HPDE6-E6E7 (cell line): ENCODE measurements around the gene TREM2.
"Not testable (repeated sequence)": the region's sequence is repeated elsewhere in the genome, so short reads cannot be mapped to it uniquely, and the experiment has no call there.

Source experiments
- DNase-seq: peaks from one replicate; pipeline ENCODE4 v3.0.0; 2011; ENCODE audit warnings: missing footprints; ENCODE audit errors: extremely low spot score

TREM2 gene

DNA sequence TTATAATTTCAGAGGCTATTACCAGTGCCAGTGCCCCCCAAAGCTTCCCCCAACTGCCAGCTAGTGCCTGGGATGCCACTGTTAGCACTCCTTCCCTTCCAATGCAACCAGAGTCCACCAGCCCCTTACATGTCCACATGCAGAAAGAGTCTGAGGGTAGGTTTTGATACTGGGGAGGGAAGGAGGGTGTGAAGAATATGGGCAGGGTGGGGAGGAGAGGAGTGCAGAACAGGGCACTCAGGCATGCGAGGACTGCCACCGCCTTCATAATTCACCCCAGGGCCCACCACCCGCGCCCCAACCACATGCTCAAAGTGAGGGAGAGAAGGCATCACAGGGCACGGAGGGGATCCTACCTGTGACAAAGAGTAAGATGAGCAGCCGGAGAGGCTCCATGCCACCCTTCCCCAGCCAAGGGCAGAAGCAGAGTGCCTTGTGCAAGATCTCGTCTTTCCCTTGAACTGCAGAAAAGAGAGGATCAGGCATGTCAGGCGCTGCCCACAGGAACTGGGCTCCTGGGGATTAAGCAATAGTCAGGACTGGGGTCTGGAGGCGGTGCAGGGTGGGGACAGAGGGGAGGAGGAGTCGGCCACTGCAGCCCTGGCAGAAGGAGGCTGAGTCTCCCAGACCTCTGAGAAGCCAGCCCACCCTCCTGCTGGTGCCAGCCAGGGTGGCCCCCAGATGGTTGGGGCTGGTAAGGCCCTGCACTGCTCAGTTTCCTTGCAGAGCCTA, at the start of gene TREM2:
Gene TREM2 (minus strand): TSS at position 430 of the 732 bp plus-strand sequence. CDS start 34 bp downstream, at position 396.
- no peak for DNase-seq

DNA sequence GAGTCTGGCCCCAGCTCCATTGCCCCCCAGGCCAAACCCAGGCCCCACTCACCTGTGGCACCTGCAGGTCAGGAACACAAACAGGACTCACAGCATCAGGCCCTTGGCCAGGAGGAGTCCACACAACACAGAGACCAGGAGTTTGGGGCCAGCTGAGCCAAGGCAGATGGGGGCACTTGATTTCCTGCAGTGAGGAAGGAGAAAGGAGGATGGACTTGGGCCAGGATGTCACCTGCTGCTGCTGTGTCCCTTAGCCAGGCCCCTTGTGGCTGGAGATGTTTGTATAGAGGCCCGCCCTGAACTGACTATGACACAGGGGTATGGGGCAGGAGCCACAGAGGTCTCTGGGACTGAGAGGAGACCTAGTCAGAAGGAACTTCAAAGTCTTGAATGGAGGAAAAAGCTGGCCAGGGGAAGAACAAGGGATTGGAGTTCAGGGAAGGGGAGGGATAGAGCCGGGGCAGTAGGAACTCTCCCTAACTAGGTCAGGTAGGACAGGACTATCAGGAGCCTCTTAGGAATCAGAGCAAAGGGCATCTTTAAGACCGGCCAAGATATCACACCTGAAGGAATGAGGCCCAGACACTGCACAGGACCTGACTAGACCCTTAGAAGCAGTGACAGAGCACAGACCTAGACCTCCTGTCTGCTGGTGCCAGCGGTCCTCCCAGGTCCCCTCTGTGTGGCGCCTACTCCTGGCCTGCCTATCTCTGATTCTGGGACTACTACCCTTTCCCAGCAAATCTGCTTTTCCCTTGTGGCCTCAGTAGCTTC, 46.8 kb upstream of the TREM2 start:
- DNase-seq: no peak

DNA sequence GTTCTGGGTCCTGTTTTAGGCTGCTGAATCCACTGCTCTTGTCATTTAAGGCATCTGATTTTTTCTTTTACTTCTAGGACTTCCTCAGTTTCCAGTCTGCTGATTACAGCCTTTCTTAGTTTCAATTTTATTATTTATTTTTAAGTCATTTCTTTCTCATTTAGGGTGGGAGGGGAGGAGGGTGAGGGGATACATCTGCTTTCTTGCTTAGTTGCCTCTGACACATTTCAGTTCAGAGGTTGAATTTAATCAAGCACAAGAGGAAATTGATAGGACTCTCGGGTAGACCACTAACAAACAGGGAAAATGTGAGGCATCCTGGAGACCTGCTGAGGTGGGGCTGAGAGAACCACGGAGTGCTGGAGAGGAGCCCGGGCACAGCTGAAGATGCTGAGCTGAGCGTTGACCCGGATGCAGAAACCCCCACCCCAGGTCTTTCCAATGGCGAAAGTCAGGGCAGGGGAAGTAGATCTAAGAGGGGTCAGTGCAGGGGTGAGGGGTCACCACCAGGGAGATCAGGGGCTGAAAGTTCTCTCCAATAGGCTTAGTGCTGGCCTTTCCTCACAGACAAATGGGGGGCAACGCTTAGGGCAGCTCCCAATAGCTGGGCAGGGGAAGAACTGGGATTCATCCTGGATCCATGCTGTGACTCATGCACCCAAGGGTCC, 45.7 kb upstream of the TREM2 start:
- no peak for DNase-seq

- no peak for DNase-seq
Observed at GRCh38 chr6:41204156-41204555, 41.2 kb upstream of the TREM2 start.

DNA sequence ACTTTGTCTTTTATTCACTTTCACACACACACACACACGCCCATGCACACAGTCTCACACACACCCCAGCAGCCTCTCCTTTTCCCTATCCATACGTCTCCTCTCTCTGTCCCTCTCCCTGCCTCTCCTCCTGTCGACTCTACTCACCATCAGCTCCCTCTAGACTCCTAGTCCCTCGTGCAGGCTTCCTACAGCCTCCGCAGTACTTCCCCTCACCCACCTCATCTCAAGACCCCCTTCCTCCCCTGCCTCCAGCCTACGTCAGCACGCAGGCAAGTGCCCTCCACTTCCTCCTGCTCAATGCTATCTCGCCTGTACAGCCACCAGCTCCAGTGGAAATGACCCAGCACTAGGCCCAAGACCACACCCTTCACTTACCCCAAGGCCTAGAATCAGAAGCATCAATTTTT, 38.9 kb upstream of the TREM2 start:
- no peak for DNase-seq

DNA sequence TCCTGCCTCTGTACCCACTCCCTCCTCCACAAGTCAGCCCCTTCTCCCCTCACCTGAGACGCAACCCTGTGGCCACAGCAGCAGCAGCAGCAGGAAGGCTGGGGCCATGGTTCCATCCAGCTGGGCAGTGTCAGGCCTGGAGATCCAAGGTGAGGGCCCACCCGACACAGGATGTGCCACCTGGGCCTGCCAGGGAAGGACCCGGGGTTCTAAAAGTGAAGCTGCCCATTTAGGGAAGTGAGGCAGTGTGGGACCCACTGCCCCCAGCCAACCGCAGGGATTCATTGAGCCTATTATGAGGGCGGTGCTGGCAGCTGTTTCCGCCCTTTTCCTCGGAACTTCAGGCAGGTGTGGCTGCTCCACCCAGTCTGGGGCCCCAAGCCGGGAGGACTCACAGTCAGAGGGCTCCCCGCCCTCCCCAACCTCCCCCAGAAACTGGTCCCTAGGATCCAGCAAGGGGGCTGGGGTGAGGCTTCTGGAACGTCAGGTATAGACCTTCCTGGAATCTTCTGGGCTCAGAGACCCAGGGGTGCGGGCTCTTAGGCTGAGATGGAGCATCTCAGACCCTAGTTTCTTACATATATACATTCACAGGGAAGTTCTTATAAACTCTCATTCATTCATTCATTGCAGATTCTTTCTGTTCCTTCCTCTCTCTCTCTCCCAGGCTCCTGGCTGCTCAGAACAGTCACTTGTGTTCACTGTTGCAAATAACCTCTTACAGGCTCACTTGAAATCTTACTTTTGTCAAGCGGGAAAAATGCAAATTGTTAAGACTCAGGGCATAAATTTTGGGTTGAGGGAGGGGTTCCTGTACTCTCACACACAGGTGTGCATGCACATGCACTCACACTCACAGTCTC, 38.2 kb upstream of the TREM2 start, which contains the start of gene TREML2:
Gene TREML2 (minus strand): TSS at position 249 of the 863 bp plus-strand sequence. CDS start 141 bp downstream, at position 108.
- DNase-seq: no peak

DNA sequence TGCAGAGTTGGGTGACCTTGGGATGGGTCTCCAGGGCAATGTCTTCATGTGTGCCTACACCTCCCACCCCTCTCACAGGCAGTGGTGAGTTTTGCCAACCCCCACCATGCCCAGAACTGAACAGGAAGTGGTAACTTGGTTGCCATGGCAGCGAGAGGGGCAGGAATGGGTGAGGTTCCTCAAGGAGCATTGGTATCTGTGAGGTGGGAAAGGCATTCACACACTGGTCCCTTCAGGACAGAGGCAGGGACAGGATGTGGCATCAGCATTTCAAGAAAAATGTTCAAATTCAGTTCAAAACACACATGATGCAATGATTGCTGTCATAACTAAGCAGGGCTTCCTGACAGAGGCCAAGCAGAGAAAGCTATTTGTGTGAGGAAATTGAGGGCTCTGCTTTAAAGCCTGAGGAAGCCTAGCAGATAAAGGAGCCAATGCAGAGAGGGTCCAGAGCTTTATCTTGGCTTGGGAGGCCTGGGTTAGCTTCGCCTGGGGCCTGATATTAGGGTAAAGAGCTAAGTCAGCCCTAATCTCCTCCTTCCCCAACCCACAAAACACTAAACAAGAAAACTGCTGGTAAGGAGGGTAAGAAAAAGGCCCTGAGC, 37.5 kb upstream of the TREM2 start:
- no peak for DNase-seq

DNA sequence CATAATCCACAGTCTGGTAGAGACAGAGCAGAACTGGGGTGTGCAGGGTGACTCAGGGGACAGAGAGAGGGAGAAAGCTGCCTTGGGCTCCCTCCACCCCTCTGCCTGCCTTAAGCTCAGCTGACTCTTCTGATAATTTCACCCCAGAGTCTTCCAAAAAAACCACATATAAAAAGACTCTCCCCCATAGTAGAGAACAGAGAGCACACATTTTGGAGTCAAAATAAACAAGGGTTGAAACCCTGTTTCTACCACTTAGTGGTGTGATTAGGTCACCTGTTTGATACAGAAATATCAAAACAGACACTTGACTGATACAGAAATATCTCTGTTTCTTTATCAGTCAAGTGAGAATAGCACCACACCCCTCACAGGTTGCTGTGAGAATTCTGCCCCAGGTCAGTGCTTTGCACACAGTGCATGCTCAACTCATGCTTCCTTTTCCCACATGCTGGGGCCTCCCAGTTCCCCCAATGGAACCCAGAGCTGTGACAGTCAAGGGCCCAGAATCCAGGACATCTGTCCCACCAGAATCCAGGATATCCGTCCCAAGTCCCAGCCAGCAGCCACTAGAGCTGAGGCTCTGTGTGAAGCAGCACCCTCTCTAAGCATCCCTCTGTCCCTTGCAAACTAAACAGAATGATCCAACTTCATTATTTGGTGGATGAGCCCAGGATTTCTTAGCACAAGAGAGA, 36.8 kb upstream of the TREM2 start:
- no peak for DNase-seq

DNA sequence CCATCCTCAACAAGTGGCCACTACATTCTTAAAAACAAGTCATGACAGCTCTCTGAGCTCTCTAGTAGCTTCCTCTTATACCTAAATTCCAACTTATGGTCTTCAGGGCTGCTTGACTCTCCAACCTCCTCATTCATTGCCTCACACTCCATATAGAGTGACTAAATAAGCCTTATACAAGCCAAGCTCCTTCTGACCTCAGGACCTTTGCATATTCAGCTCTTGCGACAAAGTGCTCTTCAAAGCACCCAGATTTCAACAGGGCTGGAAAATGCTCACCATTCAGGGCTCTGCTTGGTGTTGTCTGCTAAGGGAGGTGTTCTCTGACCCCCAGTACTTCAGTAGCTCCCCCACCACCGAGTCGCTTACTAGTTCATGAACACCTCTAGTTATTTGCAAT, 34.3 kb upstream of the TREM2 start:
- no peak for DNase-seq

GRCh38 chr6:41194386-41194785, 31.5 kb upstream of the TREM2 start:
- DNase-seq: no peak

DNA sequence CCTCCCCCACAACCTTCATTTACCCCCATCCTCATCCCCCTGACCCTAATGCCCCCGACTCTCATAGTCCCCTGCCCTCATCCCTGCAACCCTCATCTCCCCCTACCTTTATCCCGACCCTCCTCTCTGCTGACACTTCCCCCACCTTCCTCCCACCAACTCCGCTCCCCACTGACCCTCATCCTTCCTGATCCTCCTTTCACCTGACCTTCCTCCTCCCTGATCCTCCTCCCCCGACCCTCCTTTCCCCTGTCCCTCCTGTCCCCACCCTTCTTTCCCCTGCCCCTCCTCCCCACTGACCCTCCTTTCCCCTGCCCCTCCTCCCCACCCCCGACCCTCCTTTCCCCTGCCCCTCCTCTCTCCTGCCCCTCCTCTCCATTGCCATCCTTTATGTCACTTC, 31.0 kb upstream of the TREM2 start:
- DNase-seq: no peak

DNA sequence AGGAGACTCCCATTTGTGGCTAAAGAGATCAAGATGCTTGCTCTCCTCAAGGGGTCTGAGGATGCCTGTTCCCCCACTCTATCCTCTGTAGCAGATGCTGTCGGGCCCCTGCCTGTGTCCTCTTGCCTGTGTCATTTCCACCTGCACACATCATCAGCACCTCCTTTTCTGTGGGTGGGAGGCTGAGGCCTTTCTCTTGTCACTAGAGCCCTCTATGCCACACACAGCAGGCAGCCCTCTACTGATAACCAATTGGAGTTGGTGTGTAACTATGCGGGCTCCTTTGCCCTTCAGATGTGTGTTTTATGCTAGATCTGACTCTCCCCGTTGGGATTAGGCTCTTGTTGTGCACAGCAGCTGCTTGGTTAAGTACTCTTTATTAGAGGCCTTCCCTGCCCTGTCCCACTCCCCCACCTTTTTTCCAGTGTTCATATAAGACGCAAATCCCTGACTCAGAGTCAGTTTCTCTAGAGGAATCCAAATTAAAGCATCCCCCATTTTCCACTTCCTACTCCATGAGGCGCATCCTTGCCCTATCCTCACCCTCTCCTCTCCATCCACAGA, 30.3 kb upstream of the TREM2 start:
- DNase-seq: no peak

- DNase-seq: no peak
Observed at GRCh38 chr6:41191569-41191968, 28.7 kb upstream of the TREM2 start.

DNA sequence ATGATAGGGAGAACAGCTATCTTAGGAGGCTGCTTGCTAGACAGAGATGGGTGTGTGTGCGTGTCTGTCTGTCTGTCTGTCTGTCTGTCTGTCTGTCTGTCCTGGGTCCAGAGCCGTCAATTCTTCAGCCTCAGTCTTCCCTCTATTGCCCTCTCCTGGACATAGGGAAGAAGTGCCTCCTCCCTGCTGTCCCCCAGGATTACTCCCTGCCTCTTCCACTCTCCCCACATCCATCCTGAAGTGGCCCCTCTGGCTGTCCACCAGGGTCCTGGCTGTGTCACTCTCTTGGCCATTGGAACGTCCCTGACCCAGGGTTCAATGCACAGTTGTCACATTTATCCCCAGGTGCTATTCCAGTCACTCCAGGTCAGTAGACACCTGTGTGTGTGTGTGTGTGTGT, 27.9 kb upstream of the TREM2 start:
- DNase-seq: no peak

DNA sequence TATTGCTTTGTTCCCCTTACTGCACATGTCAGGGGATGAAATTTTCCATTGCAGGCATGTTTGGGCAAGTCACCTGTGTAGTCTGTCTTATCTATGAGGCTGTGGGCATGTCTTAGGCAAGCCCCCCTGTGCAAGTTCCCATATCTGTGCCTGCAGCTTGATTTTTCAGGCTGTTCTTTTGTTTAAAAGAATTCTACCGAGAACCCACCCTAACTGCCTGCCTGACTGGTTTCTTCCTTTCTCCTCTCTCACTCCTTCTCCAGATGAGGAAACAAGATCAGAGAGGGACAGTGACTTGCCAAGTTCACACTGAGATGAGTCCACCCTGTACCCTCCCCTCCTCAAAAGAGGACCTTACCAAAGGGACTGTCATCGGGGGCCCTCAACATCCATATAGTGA, 27.1 kb upstream of the TREM2 start:
- no peak for DNase-seq

- DNase-seq: not testable (repeated sequence)
Observed at GRCh38 chr6:41189046-41189445, 26.1 kb upstream of the TREM2 start.

DNA sequence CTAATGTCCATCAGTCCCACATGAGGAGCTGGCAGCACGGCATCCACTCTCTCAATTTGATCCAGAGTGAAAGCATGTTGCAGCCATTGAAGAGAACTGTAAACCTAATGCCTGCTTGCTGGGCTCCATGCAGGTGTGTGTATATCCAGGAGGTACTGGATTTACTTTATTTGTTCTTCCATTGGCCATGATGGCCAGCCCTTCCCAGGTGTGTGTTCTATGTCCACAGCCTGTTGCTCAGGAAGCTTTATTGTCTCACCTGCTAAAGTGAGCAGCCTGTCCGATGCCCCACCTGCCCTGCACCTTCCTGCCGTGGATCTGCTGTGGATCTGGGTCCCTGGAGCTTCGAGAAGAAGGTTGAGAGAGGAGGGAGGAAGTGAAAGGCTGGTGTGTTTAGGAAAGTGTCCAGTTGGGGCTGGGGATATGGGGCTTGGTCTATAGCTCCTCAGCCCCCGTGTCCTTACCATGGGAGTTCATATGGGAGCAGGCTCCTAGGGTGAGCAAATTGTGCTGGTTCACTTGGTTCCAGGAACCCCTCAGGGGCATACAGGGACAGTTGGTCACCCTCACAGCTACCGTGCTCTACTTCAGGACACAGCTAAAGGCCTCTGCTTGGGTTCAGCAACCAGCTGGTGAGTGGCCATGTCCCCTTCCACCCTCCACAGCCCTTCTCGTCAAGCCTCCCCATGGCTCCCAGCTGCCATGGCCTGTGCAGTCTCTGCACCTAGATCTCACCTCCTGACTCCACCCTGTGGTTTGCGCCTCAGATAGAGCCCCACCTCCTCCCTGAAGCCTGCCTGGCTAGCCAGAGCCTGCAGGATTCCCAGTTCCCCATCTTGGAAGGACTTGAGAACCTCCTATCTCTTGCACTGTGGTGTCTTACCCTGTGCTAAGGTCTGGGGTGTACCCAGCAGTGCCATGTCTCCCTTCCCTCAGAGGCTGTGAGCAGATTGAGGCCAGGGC, 25.3 kb upstream of the TREM2 start:
- no peak for DNase-seq

GRCh38 chr6:41186031-41186562, 23.2 kb upstream of the TREM2 start:
- DNase-seq: no peak

DNA sequence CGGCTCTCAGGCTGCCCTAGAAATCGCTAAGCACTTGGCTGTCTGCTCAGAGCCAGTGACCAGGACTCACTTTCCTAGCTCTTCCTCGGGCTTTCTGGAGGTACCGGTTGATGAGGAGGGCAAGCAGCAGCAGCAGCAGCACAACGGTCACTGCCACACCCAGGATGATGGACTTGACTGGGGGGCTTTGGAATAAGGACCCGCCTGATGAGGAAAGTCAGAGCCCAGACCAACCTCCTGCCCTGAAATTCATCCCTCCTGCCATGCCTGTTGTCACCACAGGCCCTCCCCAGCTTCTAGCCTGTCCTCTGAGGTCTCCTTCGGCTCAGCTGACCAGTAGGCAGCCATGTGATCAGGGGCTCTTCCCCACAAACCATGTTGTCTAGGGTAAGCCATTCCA, 21.8 kb upstream of the TREM2 start:
- no peak for DNase-seq
